Measurements from ENCODE around the gene YIF1A. TPM values are rescaled to one million over a fixed set of nuclear protein-coding genes. Genes with fewer than 3 reads are reported as not detected.

Gene YIF1A
- polyA plus RNA-seq, 1 donor (not counting 4 experiments of a cell fraction or from before 2014, with no cell fraction given): 80.3 TPM

- H3K9ac ChIP-seq (ENCODE audit: control insufficient read depth, extremely low read depth, insufficient read depth, low read length): no peak overlapping the region
- no peaks in the 10 kb centered on the region for H3K79me2 ChIP-seq (ENCODE audit: control insufficient read depth, insufficient read depth, low read length)
- no peak overlapping the region for H3K27ac ChIP-seq (ENCODE audit: control insufficient read depth, insufficient read depth, low read length)
- H3K4me1 ChIP-seq (ENCODE audit: control insufficient read depth, extremely low read depth, insufficient read depth, low read length): peaks cover 37% of the 10 kb centered on the region
- H3K9me1 ChIP-seq (ENCODE audit: control insufficient read depth, extremely low read depth, insufficient read depth, low read length): no peaks in the 10 kb centered on the region
- no peak for DNase-seq (ENCODE audit: low read depth, low spot score)
- H3K9me3 ChIP-seq (ENCODE audit: control insufficient read depth, low read depth, low read length): no peaks in the 10 kb centered on the region
- dilution Hi-C loops (cut with MboI; ENCODE audit: extremely low pct_ligation_motif_present, low sequenced_read_pairs): no loop called here
- H3K4me3 ChIP-seq (ENCODE audit: control insufficient read depth in 2 of 3, extremely low read depth in 1 of 3, insufficient read depth in 2 of 3, low read depth in 1 of 3, low read length in 3 of 3): no peak overlapping the region
- H3K27me3 ChIP-seq (ENCODE audit: control insufficient read depth, extremely low read depth, insufficient read depth, low read length): no peaks in the 10 kb centered on the region
- no peak for TF ChIP-seq CTCF (optimal IDR thresholded peaks at IDR 0.05 in 1 of 3, IDR thresholded peaks at IDR 0.05 in 1 of 3, conservative IDR thresholded peaks at IDR 0.05 in 1 of 3; ENCODE audit: extremely low read depth in 1 of 3, insufficient read depth in 2 of 3, low read length in 3 of 3)
- TF ChIP-seq EZH2 (IDR thresholded peaks at IDR 0.05; ENCODE audit: low read length): no peak
- peak overlapping the region; percentile 61 for H3K4me2 ChIP-seq (ENCODE audit: control insufficient read depth, extremely low read depth, insufficient read depth, low read depth, low read length)
- FAIRE-seq: no peak
- no peaks in the 10 kb centered on the region for H4K20me1 ChIP-seq (ENCODE audit: control insufficient read depth, extremely low read depth, insufficient read depth, low read length)
- H3K36me3 ChIP-seq (ENCODE audit: control insufficient read depth in 2 of 2, extremely low read depth in 1 of 2, insufficient read depth in 2 of 2, low read length in 2 of 2): peaks cover 1 to 4% of the 10 kb centered on the region in 2 experiments
- H2AFZ ChIP-seq (ENCODE audit: control insufficient read depth, low read length): no peak overlapping the region
Observed at GRCh38 chr11:66326261-66327111, 37.5 kb upstream of the YIF1A start.

GRCh38 chr11:66325263-66325671, 36.3 kb upstream of the YIF1A start:
- peaks cover 37% of the 10 kb centered on the region for H3K4me1 ChIP-seq (ENCODE audit: control insufficient read depth, extremely low read depth, insufficient read depth, low read length)

More at GRCh38 chr11:66325263-66325671, 36.3 kb upstream of the YIF1A start:
- DNase-seq (ENCODE audit: low read depth, low spot score): no peak
- dilution Hi-C loops (cut with MboI; ENCODE audit: extremely low pct_ligation_motif_present, low sequenced_read_pairs): no loop called here
- Histone ChIP-seq H3K27ac (ENCODE audit: control insufficient read depth, insufficient read depth, low read length) (no peak overlapping the region), H3K9ac (ENCODE audit: control insufficient read depth, extremely low read depth, insufficient read depth, low read length) (no peak overlapping the region), H4K20me1 (ENCODE audit: control insufficient read depth, extremely low read depth, insufficient read depth, low read length) (no peaks in the 10 kb centered on the region), H3K27me3 (ENCODE audit: control insufficient read depth, extremely low read depth, insufficient read depth, low read length) (no peaks in the 10 kb centered on the region), H3K36me3 (ENCODE audit: control insufficient read depth in 2 of 2, extremely low read depth in 1 of 2, insufficient read depth in 2 of 2, low read length in 2 of 2) (no peaks in the 10 kb centered on the region), H3K9me1 (ENCODE audit: control insufficient read depth, extremely low read depth, insufficient read depth, low read length) (no peaks in the 10 kb centered on the region), H2AFZ (ENCODE audit: control insufficient read depth, low read length) (no peak overlapping the region), H3K4me2 (ENCODE audit: control insufficient read depth, extremely low read depth, insufficient read depth, low read depth, low read length) (no peak overlapping the region), H3K9me3 (ENCODE audit: control insufficient read depth, low read depth, low read length) (no peaks in the 10 kb centered on the region), H3K4me3 (ENCODE audit: control insufficient read depth in 2 of 3, extremely low read depth in 1 of 3, insufficient read depth in 2 of 3, low read depth in 1 of 3, low read length in 3 of 3) (no peak overlapping the region), H3K79me2 (ENCODE audit: control insufficient read depth, insufficient read depth, low read length) (no peaks in the 10 kb centered on the region)
- FAIRE-seq: no peak
- no peak for TF ChIP-seq CTCF (optimal IDR thresholded peaks at IDR 0.05 in 1 of 3, IDR thresholded peaks at IDR 0.05 in 1 of 3, conservative IDR thresholded peaks at IDR 0.05 in 1 of 3; ENCODE audit: extremely low read depth in 1 of 3, insufficient read depth in 2 of 3, low read length in 3 of 3)
- TF ChIP-seq EZH2 (IDR thresholded peaks at IDR 0.05; ENCODE audit: low read length): no peak
